Panc1 (cell line): ENCODE measurements around the gene PTPRR. TPM values are rescaled to one million over a fixed set of nuclear protein-coding genes. Genes with fewer than 3 reads are reported as not detected.

ENCODE experiments used
- ATAC-seq: fragments of 200-7000 bp; cut with Tn5 transposase; 2 replicates; pipeline ENCODE4 v1.9.1; 2020; ENCODE audit warnings: mild to moderate bottlenecking, moderate library complexity
- BruUV-seq: library from RNA; stranded (reverse); fragments of 400-500 nt; replicated peaks from 2 replicates; lab custom pipeline; 2021; lab: Mats Ljungman, UMichigan
- CTCF ChIA-PET: fragments of 300-600 bp; sonication (Branson Sonifier 250); formaldehyde crosslinking; loops from one replicate; lab custom pipeline; 2022; ENCODE audit warnings: antibody characterized with exemption; lab: Charles Lee
- POLR2A ChIA-PET: fragments of 300-600 bp; sonication (Branson Sonifier 250); formaldehyde crosslinking; loops from one replicate; lab custom pipeline; 2022; ENCODE audit warnings: antibody characterized with exemption; lab: Charles Lee
- DNase-seq: peaks from one replicate; pipeline ENCODE4 v3.0.0-alpha.2; 2010; ENCODE audit warnings: low read depth, low spot score
- H3K27ac ChIP-seq: 2 replicates; pipeline ENCODE4 v1.5.1; 2011; ENCODE audit warnings: mild to moderate bottlenecking, low read length, inconsistent platforms
- H3K27me3 ChIP-seq: fragments of 200-500 bp; sonication (Bioruptor generic); 2 replicates; pipeline ENCODE4 v1.6.0; 2014; ENCODE audit warnings: low read length, inconsistent platforms; ENCODE audit not compliant: control insufficient read depth, insufficient read depth
- H3K36me3 ChIP-seq: fragments of 200-500 bp; sonication (Bioruptor generic); 2 replicates; pipeline ENCODE4 v1.5.1; 2014; ENCODE audit warnings: inconsistent platforms, mild to moderate bottlenecking, low read length, moderate library complexity; ENCODE audit not compliant: control insufficient read depth, insufficient read depth
- H3K4me1 ChIP-seq: 2 replicates; pipeline ENCODE4 v1.5.1; 2011; ENCODE audit warnings: inconsistent platforms, mild to moderate bottlenecking, low read length, moderate library complexity; ENCODE audit not compliant: control insufficient read depth, insufficient read depth
- H3K4me3 ChIP-seq, 2 experiments: 2 replicates each; pipeline ENCODE4 v1.5.1; 2011 to 2012; ENCODE audit warnings: low read depth in 2 of 2, low read length in 2 of 2, mild to moderate bottlenecking in 2 of 2, inconsistent platforms in 1 of 2, moderate library complexity in 1 of 2
- H3K9me3 ChIP-seq: fragments of 200-500 bp; sonication (Bioruptor generic); 2 replicates; pipeline ENCODE4 v1.5.1; 2014; ENCODE audit warnings: low read depth, mild to moderate bottlenecking, inconsistent platforms, low read length, moderate library complexity; ENCODE audit not compliant: control insufficient read depth, insufficient read depth
- POLR2AphosphoS5 ChIP-seq: IDR thresholded peaks from 2 replicates; pipeline ENCODE4 v1.6.1; 2012; ENCODE audit warnings: mild to moderate bottlenecking, low read depth, low read length, moderate library complexity
- SIN3A ChIP-seq: IDR thresholded peaks from 2 replicates; pipeline ENCODE4 v1.6.1; 2012; ENCODE audit warnings: low read depth, mild to moderate bottlenecking, low read length, moderate library complexity, borderline replicate concordance; ENCODE audit not compliant: insufficient read depth
- TCF7L2 ChIP-seq: IDR thresholded peaks from 2 replicates; pipeline ENCODE4 v1.6.1; 2011; ENCODE audit warnings: mild to moderate bottlenecking, low read depth, low read length, inconsistent platforms
- in situ Hi-C: cut with HindIII; loops from 2 replicates; pipeline ENCODE4 v1.10.0; 2016; ENCODE audit warnings: low sequenced_read_pairs, low pct_unique_long_range_greater_than_20kb
- intact Hi-C: fragments of 100-400 bp; cut with micrococcal nuclease; formaldehyde crosslinking; loops from one replicate; pipeline ENCODE4 v1.10.0; 2022; ENCODE audit not compliant: unreplicated experiment
- total RNA-seq: library from RNA; stranded (reverse); gene quantifications from one replicate; pipeline ENCODE4 v1.2.1, GENCODE V29; 2021; ENCODE audit not compliant: unreplicated experiment
- TF ChIP-seq, protein P1 (sequence below), 2 experiments: IDR thresholded peaks; 2 replicates each; pipeline ENCODE4 v1.6.1; 2011 to 2012; ENCODE audit warnings: low read depth in 2 of 2, control low read depth in 1 of 2, low read length in 1 of 2, mild to moderate bottlenecking in 1 of 2, moderate library complexity in 1 of 2; ENCODE audit not compliant: insufficient read depth in 1 of 2
- TF ChIP-seq, protein P2 (sequence below): fragments of 450-650 bp; IDR thresholded peaks from 2 replicates; pipeline ENCODE4 v1.5.1; 2017; ENCODE audit warnings: mild to moderate bottlenecking

The PTPRR gene
- total RNA-seq, 1 experiment from 2014 or later, result not detected

DNA sequence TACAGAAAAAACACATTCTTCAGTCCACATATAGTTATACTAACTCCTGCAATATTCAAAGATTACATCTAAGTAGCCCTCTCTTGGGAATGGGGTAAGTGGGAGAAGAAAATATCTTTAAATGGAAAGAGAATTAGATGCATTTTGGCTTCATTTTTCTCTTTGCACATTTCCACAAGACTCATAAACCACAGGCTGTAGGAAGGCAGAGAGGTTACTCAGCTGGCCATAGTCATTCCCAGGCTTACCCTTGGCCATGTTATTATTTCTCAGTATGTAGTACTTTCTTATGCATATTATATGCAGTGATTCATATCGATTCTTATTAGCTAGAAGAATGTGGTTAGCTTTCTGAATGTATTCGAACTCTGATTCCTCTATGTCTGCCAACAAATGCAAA lies 92.2 kb downstream of the PTPRR start:
- intact Hi-C loops, result no loop called here
- ATAC-seq, result no peak
- no peaks in the 10 kb centered on the region for H3K36me3 ChIP-seq
- in situ Hi-C loops, result no loop called here
- CTCF ChIA-PET, result no interaction called here
- TF ChIP-seq, protein P1, sequence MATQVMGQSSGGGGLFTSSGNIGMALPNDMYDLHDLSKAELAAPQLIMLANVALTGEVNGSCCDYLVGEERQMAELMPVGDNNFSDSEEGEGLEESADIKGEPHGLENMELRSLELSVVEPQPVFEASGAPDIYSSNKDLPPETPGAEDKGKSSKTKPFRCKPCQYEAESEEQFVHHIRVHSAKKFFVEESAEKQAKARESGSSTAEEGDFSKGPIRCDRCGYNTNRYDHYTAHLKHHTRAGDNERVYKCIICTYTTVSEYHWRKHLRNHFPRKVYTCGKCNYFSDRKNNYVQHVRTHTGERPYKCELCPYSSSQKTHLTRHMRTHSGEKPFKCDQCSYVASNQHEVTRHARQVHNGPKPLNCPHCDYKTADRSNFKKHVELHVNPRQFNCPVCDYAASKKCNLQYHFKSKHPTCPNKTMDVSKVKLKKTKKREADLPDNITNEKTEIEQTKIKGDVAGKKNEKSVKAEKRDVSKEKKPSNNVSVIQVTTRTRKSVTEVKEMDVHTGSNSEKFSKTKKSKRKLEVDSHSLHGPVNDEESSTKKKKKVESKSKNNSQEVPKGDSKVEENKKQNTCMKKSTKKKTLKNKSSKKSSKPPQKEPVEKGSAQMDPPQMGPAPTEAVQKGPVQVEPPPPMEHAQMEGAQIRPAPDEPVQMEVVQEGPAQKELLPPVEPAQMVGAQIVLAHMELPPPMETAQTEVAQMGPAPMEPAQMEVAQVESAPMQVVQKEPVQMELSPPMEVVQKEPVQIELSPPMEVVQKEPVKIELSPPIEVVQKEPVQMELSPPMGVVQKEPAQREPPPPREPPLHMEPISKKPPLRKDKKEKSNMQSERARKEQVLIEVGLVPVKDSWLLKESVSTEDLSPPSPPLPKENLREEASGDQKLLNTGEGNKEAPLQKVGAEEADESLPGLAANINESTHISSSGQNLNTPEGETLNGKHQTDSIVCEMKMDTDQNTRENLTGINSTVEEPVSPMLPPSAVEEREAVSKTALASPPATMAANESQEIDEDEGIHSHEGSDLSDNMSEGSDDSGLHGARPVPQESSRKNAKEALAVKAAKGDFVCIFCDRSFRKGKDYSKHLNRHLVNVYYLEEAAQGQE (IDR thresholded peaks at IDR 0.05; ENCODE audit: insufficient read depth in 1 of 2, low read depth in 2 of 2, low read length in 1 of 2), result no peak
- TF ChIP-seq POLR2AphosphoS5 (no peak), SIN3A (no peak)
- TF ChIP-seq, protein P2, sequence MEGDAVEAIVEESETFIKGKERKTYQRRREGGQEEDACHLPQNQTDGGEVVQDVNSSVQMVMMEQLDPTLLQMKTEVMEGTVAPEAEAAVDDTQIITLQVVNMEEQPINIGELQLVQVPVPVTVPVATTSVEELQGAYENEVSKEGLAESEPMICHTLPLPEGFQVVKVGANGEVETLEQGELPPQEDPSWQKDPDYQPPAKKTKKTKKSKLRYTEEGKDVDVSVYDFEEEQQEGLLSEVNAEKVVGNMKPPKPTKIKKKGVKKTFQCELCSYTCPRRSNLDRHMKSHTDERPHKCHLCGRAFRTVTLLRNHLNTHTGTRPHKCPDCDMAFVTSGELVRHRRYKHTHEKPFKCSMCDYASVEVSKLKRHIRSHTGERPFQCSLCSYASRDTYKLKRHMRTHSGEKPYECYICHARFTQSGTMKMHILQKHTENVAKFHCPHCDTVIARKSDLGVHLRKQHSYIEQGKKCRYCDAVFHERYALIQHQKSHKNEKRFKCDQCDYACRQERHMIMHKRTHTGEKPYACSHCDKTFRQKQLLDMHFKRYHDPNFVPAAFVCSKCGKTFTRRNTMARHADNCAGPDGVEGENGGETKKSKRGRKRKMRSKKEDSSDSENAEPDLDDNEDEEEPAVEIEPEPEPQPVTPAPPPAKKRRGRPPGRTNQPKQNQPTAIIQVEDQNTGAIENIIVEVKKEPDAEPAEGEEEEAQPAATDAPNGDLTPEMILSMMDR, result no peak
- H3K9me3 ChIP-seq, result no peaks in the 10 kb centered on the region
- no TSS peak for BruUV-seq
- H3K4me1 ChIP-seq, result no peaks in the 10 kb centered on the region
- no peak overlapping the region for H3K27ac ChIP-seq
- H3K4me3 ChIP-seq, result no peak overlapping the region
- POLR2A ChIA-PET, result no interaction called here
- no peak for DNase-seq
- no peaks in the 10 kb centered on the region for H3K27me3 ChIP-seq

DNA sequence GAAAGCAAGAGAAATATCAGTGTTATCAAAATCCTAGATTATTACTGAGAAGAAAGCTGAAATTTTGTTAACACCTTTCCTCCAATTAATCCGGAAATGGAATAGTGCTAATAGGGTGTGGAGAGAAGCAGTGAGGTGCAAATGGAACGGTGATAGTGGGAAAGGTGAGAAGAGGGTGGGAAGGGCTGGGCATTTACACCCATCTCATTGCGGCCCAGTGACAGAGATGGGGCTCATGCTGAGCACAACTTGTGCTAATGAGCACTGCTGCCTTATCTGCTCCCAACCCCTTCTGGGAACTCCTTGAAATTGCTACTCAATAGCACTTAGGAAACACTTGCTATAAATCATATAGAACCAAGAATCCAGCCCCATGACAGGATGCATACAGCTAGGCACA lies 94.4 kb downstream of the PTPRR start:
- ChIA-PET POLR2A (no interaction called here), CTCF (interaction anchor here (0.7 kb wide), 1 partner anchor 9 kb away, joined by 8 read pairs; no protein-coding TSS in a partner anchor)
- ATAC-seq (no peak), DNase-seq (no peak)
- Histone ChIP-seq H3K27me3 (no peaks in the 10 kb centered on the region), H3K27ac (no peak overlapping the region), H3K9me3 (no peaks in the 10 kb centered on the region), H3K4me1 (no peaks in the 10 kb centered on the region), H3K36me3 (no peaks in the 10 kb centered on the region), H3K4me3 (no peak overlapping the region)
- intact Hi-C loops, result no loop called here
- in situ Hi-C loops, result no loop called here
- TF ChIP-seq TCF7L2, result no peak
- TF ChIP-seq, protein P2, result no peak
- TF ChIP-seq, protein P1 (IDR thresholded peaks at IDR 0.05; ENCODE audit: insufficient read depth in 1 of 2, low read depth in 2 of 2, low read length in 1 of 2), result no peak
- no peak for TF ChIP-seq POLR2AphosphoS5
- no peak for TF ChIP-seq SIN3A
- no TSS peak for BruUV-seq
